GM19397 (cell line): ENCODE results near the gene ZC3H12A.

ENCODE experiments used
- ATAC-seq: cut with Tn5 transposase; IDR thresholded peaks from one replicate; pipeline ENCODE4 v1.9.1; 2021; ENCODE audit warnings: mild to moderate bottlenecking, moderate library complexity; ENCODE audit not compliant: unreplicated experiment

Gene ZC3H12A

GRCh38 chr1:37474046-37474696 lies at the start of gene ZC3H12A:
Gene ZC3H12A (plus strand): TSS chr1:37474580. CDS start chr1:37475497, 917 bp downstream.
- peak; percentile 71 for ATAC-seq

- ATAC-seq = no peak
Observed at GRCh38 chr1:37425221-37425620, 49.2 kb upstream of the ZC3H12A start.

- no peak for ATAC-seq
Observed at GRCh38 chr1:37429029-37429428, 45.4 kb upstream of the ZC3H12A start.

GRCh38 chr1:37430103-37430985 lies 44.0 kb upstream of the ZC3H12A start:
- no peak for ATAC-seq

- ATAC-seq = no peak
Observed at GRCh38 chr1:37432716-37433115, 41.7 kb upstream of the ZC3H12A start.

GRCh38 chr1:37433171-37433570 lies 41.2 kb upstream of the ZC3H12A start:
- ATAC-seq = no peak

DNA sequence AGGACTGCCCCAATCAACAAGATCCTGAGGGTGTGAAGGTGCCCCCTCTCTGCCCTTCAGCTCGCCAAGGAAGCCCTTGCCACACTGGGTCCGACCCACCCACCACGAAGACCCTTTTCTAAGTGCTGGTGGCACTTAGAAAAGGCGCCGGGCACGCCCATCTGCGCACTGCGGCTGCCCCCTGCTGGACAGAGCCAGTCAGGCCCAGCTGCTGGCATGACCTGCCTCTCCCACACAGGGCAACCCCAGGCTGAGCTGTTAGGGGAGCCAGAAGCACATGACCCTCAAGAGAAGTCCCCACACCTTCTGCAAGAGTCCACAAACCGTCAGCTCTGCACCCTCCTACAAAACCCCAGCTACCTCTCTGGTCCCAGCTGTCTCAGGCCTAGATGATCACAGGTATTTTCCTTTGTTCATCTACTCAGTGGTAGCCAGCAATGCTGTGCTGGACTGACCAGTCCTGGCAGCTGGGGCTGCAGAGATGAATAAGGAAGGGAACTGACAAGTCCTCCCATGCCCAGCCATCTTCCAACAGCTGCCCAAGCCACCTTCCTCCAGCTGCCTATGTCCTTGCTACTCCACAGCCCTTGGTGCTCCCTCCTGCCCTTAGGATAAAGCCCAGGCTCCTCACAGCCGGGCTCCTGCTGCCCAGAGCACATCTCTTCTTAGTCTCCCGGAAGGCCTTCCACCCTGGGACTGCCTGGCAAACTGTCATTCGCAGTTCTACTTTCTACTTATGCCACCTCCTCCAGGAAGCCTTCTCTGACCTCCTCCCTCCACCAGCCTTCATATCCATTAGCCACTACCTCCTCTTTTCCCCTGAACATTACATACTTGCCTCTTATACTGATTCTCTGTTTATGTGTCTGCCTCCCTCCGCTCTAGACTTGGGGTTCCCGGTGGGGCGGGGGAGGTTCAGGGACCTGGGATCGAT lies 39.8 kb upstream of the ZC3H12A start:
- ATAC-seq = no peak

DNA sequence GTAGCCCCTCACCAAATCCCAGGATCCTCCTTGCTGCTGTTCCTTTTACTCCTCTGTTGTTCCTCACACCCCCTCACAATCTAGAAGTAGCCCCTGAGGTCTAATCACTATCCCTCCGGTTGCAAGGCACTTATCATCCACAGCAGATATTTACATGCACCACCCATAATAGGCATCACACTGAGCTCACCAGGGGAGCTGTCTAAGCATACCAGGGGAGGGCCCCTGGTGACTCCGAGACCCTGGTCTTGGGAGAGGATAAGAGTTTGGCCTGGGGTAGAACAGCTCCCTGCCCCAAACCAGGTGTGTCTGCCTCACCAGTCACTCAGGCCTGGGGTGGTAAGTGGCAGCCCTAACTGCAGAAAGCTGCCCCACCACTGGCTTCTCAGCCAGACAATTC lies 37.3 kb upstream of the ZC3H12A start:
- no peak for ATAC-seq

DNA sequence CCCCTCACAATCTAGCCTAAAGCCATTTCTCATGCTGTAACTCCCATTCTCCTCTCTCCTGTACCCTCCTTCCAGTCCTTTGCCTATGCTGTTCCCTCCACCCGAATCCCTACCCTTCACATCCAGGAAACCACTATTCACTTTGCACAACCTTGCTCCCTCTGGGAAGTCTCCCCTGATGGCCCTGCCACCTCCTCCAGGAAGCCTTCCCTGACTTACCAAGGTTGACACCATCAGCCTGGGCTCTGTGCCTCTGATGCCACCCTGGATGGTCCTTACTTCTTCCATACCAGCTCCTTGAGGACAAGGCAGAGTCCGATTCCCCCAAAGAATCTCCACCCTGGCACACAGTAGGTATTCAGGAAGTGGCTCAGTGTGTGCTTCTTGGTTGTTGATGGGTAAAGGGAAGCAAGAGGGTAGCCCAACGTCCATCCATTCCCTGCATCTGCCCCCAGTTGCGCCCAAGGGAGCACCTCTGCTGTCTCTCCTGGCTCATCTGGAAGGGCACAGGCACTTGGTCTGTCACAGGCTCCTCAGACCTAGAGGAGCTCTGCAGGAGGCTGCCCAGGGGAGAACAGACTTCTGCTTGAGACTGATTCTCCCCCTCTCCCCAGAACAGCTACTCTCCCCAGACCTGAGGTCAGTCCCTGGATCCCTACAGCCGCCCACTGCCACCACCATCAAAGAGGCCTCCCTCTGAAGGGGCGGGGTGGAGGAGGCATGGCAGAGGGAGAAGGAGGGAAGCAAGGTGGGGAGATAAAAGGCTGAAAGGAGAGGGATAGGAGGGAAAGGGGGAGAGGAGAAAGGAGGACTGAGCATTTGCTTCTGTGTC lies 36.1 kb upstream of the ZC3H12A start:
- ATAC-seq = no peak

GRCh38 chr1:37438869-37439343 lies 35.5 kb upstream of the ZC3H12A start:
- no peak for ATAC-seq

DNA sequence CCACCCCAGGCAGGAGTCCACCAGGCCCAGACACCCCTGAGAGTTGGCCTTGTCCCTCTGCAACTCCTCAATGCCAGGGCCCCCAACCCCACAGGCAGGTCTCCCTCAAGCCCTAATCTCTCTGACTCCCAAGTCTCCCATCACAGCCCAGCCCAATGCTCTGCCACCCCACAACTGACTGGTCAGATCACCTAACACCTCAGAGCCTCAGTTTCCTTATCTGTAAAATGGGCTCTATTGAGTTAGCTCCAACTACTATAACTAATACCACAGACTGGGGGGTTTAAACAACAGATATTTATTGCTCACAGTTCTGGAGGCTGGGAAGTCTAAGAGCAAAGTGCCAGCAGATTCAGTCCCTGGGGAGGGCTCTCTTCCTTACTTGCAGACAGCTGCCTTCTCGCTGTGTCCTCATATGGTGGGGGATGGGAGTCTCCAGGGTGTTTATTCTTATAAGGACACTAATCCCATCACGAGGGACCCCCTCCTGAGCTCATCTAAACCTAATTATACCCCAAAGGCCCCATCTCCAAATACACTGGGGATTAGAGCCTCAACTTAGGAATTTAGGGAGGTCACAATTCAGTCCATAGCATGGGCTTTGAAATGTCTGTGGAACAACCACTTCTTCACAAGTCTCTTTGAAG lies 34.9 kb upstream of the ZC3H12A start:
- no peak for ATAC-seq

GRCh38 chr1:37441490-37441889 lies 32.9 kb upstream of the ZC3H12A start:
- ATAC-seq = no peak

DNA sequence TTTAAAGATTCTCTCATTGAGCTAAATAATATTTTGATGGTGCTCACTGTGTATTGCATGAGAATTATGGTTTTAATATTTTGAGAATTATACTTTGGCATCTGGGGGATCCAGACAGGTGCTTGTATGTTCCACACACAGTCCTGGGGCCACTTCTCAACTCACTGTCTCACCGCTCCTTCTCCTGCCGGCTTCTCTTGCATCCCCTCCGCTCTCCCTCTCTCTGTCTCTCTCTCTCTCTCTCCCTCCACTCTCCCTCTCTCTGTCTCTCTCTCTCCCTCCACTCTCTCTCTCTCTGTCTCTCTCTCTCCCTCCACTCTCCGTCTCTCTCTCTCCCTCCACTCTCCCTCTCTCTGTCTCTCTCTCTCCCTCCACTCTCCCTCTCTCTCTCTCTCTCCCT lies 32.2 kb upstream of the ZC3H12A start:
- no peak for ATAC-seq

GRCh38 chr1:37442644-37443043 lies 31.7 kb upstream of the ZC3H12A start:
- no peak for ATAC-seq

GRCh38 chr1:37446874-37447273 lies 27.5 kb upstream of the ZC3H12A start:
- ATAC-seq = no peak

DNA sequence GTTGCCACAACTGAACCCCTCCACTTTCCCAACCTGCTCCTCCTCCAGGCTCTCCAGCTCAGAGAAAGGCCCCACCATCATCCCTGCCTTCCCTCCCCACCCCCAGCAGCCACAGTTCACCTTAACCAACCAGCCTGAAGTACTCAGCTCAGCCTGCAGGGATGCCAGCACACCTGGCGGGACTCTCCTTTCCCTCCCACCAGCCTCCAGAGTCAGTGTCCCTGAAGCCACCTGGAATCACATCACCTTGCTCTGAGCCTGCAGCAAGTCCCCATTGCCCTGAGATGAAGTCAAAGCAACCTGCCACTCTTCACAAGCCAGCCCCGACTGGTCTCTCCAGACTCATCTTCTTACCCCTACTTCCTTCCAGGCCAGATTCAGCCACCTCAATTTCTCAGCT lies 26.2 kb upstream of the ZC3H12A start:
- no peak for ATAC-seq

- no peak for ATAC-seq
Observed at GRCh38 chr1:37448691-37449417, 25.5 kb upstream of the ZC3H12A start.

DNA sequence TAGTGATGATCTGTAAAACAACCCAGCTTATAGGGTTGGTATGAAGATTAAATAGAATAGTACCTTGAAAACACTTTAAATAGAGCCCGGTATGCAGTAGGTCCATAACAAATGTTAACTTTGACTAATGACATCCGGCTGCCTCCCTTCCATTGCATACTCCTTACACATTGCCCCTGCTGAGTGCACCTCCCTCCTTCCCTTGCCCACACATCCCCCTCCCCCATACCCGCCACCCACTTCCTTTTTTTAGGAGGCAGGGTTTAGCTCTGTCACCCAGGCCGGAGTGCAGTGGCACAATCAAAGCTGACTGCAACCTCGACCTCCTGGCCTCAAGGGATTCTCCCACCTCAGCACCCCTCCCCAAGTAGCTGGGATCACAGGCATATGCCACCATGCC lies 24.4 kb upstream of the ZC3H12A start:
- ATAC-seq = no peak

DNA sequence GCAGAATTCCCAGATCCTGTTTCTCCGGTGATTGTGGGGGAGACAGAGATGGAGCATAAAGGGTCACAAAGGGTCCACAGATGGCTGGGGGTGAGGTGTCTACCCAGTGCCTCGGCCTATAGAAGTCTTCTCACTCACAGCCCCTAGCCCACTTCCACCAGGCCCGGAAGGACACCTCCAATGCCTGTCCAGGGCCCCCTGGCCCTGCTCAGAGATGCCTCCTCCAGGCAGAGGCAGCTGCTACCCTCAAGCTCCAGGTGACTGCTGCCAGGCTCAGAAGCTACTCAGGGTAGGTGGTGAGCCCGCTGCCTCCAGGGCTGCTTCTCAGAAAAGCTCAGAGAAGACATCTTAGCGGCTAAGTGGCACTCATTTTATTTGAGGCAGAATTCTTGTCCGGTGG lies 22.0 kb upstream of the ZC3H12A start:
- ATAC-seq = no peak
